GM19043 (cell line): ENCODE results near the gene COX7B2.

ENCODE experiments used
- ATAC-seq: cut with Tn5 transposase; IDR thresholded peaks from one replicate; pipeline ENCODE4 v1.9.1; 2021; ENCODE audit warnings: low read depth; ENCODE audit not compliant: unreplicated experiment

The COX7B2 gene

GRCh38 chr4:46909078-46909477 lies at the start of gene COX7B2:
TSS of gene COX7B2 (minus strand) at chr4:46909245. CDS start at chr4:46735192, 174,053 bp downstream.
- no peak for ATAC-seq

- no peak for ATAC-seq
Measured at GRCh38 chr4:46956451-46956850, 47.4 kb upstream of the COX7B2 start.

DNA sequence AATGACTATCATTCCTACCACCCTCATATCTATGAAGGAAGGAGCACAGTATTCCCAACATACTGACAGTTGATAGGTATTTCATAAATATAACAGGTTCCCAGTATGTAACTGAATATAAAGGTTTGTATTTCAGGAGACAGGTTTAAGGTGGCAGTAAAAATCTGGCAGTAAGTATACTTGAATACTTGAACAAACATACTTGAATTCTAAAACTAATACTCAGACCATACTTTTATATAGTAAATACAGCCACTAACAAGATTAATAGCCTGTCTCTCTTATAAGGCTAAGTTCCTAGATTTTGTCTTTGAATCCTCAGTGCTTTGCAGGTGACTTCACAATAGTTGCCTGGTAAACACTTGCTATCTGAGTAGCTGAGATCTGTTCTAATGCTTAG lies 46.6 kb upstream of the COX7B2 start:
- ATAC-seq = no peak

DNA sequence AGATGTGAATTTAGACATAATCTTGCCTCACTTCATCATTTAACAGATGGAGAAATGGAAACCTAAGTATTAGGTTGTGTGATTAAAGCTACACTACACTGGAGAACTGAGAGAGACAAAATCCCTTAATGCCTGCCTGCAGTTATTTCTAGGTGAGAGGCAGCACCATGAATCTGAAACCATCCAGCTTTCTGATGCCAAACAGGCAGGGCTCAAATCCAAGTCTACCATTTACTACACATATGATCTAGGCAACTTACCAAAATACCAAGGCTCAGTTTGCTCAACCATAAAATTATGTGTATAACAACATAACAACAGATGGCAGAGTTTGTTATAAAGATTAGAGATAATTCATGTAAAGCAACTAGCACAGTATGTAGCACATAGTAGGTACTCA lies 45.6 kb upstream of the COX7B2 start:
- ATAC-seq = no peak

DNA sequence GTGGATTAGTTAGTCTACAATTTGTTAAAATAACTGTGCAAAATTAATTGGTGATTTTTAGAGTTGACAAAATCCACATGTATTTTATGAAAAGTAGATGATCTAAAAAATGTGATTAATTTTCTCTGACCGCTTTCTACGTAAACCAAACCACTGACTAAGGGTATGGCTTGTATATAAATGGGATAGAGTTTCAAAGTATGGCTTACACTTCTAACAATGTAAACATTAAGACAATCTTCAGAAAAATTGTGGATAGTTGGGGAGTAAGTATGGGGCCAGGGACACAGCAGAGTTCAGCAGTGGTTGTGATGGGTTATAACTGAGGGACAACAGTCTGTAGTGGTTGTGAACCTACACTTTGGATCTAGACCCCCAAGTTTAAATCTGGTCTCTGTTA lies 44.5 kb upstream of the COX7B2 start:
- ATAC-seq = no peak

GRCh38 chr4:46952451-46952850 lies 43.4 kb upstream of the COX7B2 start:
- ATAC-seq = no peak

DNA sequence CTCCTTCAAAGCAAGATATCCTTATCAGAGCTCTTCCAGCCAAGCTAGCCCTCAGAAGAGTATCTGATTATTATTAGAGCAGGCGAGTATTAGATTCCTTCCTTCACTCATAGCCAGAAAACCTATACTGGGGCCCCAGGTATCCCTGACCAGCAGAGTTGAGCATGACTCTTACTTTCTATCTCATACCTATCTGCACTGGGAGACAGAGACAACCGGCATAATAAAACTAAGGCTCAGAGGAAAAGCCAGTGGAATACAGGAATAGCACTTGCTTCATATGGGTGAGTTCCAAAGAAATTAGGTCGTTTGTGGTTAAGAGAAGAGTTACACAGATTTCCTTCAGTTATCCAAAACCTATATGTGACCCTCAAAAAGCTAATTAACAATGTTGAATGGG lies 41.8 kb upstream of the COX7B2 start:
- ATAC-seq = no peak

- ATAC-seq = no peak
Measured at GRCh38 chr4:46949822-46950221, 40.8 kb upstream of the COX7B2 start.

- no peak for ATAC-seq
Measured at GRCh38 chr4:46947541-46947940, 38.5 kb upstream of the COX7B2 start.

DNA sequence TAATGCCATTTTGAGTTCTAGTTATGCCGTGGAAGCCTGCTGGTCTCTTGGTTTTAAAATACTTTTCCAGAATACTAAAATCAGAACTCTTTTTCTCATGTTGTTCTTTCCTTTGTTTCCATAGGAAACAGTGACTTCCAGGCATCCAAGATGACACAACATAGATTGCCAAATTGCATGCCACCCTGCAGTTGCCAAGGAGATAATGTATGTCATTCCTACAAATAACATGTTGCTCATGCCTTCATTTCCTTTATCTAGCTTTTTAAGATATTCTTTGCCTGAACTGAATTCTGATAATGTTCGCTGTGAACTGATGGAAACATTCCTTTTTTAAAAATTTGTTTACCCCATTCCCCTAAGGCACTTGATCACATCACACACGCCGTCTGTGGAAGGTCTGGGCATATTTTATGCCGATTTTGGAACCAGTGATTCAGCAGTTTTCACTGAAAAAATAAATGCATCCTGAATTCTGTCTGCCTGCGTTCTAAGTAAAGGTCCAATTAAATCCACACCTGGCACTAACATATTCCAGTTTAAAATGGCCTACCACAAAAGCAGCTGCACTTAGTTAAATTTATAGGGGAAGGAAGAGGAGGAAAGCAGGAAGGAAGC lies 38.0 kb upstream of the COX7B2 start:
- no peak for ATAC-seq

- ATAC-seq = no peak
Measured at GRCh38 chr4:46945062-46945461, 36.0 kb upstream of the COX7B2 start.

DNA sequence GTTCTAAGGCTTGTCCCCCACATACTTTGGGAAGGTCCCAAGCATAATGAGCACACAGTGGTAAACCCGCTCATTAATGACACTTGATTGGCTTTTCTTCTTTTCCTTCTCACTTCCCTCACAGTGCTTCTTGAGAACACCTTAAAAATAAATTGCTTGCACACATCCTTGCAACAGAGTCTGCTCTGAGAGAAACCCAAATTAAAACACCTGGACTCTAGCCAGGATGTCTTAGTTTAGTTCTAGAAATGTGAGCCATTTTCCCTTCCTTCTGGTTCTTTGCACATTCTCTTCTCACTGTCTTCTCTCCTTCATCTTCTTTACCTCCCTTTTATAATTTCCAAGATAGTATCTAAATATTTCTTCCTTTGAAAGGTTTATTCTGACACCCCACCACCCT lies 35.3 kb upstream of the COX7B2 start:
- ATAC-seq = no peak

DNA sequence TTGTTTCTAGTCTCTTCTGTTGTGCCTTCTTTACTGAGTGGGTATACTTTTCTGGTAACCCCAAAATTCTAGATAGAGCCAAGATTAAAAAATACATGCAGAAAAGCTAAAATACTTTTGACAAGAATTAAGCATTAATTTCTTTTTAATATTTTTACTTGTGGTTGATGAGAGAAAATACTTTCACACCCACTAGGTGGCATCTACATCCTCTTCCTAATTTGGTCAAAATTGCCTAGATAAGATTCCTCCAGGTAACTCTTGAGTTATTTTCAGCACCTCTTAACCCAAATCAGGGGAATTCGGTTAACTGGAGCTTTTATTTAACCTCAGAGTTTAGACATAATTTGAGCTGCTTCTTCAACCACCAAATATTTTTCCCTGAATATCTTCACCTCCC lies 28.4 kb upstream of the COX7B2 start:
- ATAC-seq = no peak

GRCh38 chr4:46934726-46935125 lies 25.7 kb upstream of the COX7B2 start:
- no peak for ATAC-seq

GRCh38 chr4:46933686-46934085 lies 24.6 kb upstream of the COX7B2 start:
- ATAC-seq = no peak

- peak; percentile 71 for ATAC-seq
Measured at GRCh38 chr4:46931981-46932380, 22.9 kb upstream of the COX7B2 start.

GRCh38 chr4:46930891-46931290 lies 21.8 kb upstream of the COX7B2 start:
- ATAC-seq = no peak

DNA sequence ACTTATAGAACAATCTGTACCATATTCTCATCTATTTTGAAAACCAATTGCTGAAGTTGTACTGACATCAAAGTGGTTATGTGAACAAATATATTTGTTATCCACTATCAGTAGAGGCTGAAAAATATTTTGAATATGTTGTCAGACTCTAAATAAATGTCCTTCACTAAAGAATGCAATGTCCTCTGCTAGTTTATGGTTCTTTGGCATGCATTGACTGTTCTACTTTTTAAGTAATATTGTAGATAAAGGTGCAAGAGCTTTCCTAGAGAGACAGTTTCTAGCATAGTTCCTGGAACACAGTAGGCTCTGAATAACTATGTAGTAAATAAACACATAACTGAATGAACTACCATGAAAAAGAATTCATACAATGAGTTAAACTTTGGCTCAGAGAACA lies 18.2 kb upstream of the COX7B2 start:
- no peak for ATAC-seq

DNA sequence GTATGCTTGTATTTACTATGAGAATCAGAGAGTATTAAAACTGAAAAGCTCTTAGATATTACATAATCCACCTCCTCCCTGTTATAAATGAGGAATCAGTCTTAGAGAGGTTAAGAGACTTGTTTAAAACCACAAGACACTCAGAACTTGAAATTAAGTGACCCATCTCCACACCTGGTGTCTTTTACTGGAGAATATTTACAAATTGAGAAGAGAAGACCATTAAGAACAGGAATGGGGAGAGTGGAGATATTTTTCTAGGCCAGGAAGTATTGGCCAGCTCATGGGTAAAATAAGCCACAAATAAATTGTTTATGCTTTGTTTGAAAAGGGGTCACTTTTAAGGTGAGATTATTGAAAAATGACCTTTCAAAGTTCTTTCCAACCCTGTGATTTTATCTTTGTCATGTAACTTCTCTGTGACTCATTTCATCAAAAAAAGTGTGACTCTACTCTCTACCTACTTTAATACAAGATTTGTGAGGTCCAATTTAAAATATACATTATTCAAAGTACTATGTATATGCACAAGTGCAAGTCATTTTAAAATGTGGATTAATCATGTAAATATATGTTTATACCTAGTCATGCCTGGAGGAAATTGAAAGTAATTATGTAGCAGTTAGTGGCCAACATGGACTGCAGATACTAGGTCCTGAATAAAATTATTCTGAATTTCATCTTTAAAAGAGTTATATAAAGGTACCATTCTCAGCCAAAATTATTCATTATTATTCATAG lies 15.9 kb upstream of the COX7B2 start:
- ATAC-seq = no peak

- ATAC-seq = no peak
Measured at GRCh38 chr4:46922205-46922604, 13.2 kb upstream of the COX7B2 start.

DNA sequence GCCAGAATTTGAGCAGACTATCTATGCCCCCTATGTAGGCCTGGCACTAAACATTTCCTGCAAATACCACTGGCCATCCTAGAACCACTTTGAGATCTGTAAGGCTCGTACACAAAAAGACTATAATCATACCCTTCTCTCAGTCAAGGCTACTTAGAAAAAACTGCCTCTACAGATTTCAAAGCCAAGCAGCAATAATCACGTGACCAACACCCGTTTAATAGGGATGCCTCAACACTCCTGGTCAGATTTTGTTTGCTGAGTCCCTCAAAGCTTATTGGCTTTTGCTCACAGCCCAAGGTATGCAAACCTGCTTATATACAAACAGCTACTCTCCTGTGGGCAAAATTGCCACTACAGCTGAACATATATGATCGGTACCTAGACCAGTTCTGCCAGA lies 897 bp downstream of the COX7B2 start:
- no peak for ATAC-seq

- ATAC-seq = no peak
Measured at GRCh38 chr4:46900082-46900481, 9.0 kb downstream of the COX7B2 start.
